Hepatic stellate cell (primary cell): ENCODE data around the gene GRIK1.

Source experiments
- DNase-seq: peaks from one replicate; pipeline ENCODE4 v3.0.0; 2011; ENCODE audit warnings: low spot score

The GRIK1 gene

DNA sequence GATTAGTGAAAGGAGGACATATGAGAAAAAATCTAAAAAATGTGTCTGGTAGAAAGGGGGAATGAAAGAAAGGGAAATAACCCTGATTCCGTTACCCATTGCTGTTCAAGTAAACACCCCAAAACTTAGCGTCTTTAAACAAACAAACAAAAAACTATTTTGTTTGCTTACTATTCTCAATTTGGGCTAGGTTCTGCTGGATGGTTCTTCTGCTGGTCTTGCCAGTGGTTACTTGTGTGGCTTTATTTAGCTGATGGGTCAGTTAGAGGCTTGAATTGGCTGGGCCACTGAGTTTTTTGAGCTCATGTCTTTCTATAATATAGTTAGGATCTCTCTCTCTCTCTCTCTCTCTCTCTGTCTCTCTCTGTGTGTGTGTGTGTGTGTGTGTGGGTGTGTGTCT is 112.1 kb downstream of the GRIK1 start:
- DNase-seq = no peak

DNA sequence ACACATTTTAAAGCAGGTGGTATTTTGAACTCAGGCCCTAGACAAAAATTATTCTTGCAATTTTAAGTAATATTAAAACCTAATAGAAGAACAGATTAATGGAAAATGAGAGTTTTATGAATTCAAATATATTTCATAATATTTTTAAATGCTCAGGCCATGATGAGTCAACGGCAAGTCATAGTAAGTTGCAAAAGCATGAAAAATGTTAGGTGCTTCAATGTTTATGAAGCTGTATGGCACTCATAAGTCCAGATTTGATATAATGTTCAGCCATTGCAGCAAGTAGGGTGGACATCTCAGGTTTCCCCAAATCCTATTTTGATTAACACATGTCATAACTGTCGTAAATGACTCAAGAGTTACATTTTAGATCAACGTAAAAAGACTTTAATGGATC is 112.6 kb downstream of the GRIK1 start:
- DNase-seq = no peak

DNA sequence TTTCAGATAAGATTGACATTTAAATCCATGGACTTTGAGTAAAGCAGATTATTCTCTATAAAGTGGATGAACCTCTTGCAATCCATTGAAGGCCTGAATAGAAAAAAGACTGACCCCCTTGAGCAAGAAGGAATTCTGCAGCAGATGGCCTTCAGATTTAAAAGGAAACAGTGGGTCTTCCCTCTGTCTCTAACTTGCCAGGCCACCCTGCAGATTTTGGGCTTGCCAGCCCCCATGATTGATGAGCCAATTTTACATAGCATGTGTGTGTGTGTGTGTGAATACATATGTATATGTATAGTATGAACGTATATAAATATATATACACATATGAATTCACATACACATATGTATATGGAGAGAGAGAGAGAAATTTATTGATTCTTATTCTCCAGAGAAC is 113.4 kb downstream of the GRIK1 start:
- no peak for DNase-seq

DNA sequence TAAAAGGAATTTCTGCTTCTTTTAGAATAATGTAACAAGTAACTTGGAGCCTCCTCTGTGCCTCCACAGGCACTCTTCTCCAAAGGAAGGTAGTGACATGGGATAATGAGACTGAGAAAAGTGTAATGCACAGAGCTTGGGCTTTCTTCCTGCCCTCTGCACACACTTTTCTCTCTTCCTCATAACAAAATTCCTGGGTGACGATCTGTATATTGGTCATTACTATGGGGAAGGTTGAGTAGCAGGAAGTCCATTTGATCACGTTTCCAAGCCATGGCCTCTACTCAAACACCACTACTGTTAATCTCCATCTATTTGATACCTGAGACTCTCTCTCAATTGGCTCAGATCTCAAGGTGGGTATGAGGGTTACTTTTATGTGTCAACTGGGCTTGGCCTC is 113.9 kb downstream of the GRIK1 start:
- no peak for DNase-seq

DNA sequence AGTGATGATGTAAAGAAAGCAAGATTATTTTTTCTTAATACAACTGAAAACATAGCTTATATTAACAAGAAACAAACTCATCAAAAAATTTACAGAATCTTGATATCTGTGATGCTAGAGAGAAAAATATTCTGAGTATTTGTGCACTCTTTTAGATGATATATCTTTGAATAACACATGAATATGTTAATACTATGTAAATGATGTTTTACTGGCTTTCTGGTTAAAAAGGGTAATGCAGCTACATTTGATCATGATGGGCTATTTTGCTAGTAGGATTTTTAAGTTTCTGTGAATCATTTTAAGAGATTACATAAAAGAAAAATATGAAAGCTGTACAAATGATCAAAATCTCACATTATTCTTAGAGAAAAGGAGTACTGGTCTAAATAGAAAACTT is 114.5 kb downstream of the GRIK1 start:
- DNase-seq = no peak

DNA sequence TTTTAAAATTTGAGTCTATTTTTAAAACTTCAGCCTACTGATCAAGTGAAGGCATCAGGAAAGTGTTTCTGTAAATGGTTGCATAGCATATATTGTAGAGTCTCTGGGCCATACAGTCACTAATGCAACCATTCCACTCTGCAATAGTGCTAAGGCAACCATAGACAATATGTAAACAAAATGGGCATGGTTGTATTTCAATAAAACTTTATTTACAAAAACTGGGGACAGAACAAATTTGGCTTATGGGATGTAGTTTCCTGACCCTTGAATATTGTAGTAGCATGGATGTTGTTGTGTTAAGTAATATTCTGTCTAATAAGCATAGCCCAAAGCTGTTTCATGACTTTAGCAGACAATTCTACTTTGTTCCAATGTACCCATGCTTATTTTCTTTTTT is 117.7 kb downstream of the GRIK1 start:
- DNase-seq = no peak

DNA sequence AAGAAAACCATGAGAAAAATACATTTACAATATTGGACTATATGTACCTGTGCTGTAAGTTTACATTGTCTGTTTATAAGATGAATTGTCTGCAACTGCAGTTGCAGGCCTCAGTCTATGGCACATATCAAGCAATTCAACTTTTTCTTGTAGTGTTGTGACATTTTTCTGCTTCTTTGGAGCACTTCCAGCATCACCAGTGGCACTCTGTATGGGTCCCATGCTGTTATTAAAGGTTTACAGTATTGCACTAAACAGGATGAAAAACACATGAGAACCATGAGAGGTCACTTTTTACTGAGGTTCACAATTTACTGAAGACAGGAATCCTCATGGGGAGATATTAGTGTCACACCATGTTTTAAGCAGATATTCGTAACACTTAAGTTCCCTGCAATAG is 118.6 kb downstream of the GRIK1 start:
- no peak for DNase-seq

DNA sequence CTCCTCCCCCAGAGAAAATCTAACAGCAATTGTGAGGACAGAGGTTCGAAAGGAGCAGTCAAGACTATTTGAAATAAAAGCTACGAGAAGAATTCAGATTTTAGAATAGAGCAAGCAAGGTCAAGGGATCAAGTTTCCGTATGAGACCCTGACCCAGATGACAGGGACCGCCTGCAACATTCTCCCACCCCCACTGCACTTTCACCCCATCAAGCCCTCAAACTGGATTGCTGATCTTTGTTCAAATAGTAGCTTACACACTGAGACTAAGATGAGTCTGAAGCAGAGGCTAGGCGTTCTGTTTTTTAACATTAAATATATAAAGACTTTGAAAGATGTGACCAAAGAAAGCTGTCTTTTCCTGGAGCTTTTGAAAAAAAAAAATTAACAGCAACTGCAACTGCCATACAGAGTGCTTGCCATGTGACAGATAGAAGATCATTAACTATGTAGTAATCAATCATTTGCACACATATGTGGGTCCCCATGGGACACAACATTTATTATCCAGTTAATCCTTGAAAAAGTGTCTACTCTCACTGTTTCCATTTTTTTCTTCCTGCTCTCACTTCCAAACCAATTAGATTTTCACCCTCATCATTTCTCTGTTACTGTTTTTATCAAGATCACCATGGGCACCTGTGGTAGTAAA is 120.0 kb downstream of the GRIK1 start:
- DNase-seq = no peak

DNA sequence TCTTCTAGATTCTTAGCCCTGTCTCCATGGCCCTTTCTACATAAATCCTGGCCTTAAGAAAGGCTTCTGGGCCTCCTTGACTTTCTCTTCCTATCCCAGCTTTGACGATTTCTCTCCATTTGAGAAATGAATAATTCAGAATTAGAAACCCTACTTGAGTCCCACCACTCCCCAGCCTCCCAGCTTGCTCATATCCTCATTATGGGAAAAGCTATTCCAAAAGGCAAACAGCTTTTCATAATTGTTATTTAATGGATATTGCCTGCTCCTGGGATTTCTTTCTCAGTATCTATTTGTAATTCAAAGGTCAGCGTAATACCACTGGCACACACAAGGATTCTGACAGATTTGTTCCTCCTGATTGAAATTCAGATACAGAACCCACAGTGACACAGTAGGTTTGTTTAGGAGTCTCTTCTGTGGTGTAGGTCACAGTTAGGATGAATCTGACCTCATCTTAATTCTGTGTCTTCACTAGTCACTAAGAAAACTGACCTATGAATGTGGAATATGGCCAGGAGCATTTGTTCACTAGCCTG is 121.3 kb downstream of the GRIK1 start:
- DNase-seq = no peak

DNA sequence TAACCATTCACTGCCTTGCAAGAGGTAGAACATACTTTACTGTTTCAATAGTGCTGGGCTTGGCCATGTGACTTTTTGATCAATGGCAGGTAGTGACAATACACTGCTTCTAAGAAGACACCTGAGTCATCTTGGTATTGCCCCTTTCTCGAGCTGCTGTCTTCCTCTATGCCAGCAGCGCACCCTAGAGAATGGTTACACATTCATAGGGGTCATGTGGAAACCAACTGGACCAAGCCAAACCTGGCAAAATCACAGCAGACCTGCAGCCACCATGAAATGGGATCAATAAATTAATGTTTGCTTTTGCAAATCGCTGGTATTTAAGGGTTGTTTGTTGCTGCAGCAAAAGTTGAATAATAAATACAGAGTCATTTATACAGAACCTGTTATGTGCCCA is 122.3 kb downstream of the GRIK1 start:
- no peak for DNase-seq

DNA sequence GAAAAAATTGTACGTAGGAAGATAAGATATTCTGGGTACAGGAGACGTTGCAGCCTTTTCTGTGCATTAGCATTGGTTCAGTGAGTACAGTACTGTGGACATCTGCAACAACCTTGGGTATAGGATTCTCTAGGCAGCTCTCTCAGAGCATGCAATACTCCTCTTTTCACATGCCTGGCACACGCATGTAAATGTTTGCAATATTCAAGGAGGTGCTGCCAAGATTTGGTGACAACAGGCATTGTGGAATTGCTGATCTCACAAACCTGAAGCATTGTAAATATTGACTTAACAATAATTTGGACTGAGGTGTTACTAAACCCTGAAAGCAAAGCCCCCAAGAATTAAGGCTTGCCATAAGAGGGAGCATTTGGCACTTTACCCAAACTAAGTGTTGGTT is 126.8 kb downstream of the GRIK1 start:
- no peak for DNase-seq

DNA sequence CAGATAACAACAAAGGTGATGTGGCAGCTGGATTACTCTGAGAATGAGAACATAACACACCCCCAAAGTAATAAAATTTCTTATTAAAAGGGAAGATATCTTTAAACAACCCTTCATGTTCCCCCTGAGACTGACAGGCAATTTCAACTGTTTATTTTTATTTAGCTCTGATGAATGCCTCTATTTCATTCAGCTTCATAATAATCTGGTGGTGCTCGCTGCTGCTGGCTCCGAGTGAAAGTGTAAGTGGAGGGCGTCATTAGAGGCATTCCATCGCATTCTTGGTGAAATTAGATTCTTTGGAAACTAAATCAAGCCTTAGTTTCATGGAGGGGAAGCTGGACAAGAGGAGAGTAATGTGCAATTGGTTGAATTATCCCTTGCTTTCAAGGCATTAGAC is 128.9 kb downstream of the GRIK1 start:
- no peak for DNase-seq

DNA sequence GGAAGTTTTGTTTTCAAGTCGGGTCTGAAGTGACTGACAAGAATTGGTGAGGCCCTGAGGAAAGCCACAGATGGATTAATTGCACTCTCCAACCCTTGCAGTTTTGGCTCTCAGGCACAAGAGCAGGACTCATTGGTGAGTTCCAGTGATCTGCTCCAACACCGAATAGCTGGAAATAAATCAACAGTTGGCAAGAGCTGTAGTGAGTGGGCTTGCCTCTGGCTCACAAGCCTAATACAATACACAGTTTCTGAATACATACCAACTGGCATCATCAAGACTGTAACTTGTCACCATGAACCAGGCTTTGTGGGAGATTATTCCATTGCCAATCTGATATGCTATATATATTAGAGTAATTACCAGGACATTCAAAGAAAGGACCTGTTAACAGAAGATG is 131.6 kb downstream of the GRIK1 start:
- no peak for DNase-seq

DNA sequence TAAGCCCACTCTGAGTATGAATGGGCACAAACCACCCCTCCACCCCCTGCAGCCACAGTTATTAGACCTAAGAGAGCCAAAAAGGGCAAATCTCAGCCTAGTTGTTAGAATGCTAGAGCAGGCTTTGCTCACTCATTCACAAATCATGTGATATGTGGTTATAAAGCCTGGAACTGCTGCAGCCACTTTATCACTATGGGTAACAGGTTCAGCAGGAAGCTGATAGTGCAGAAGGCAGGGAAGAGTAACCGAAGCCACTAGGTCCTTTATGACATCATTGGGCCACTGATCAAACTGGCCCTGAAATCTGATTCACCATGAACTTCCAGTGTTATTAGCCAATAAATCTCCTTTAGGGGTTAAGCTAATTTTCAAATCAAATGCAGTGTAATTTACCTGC is 134.7 kb downstream of the GRIK1 start:
- DNase-seq = no peak

DNA sequence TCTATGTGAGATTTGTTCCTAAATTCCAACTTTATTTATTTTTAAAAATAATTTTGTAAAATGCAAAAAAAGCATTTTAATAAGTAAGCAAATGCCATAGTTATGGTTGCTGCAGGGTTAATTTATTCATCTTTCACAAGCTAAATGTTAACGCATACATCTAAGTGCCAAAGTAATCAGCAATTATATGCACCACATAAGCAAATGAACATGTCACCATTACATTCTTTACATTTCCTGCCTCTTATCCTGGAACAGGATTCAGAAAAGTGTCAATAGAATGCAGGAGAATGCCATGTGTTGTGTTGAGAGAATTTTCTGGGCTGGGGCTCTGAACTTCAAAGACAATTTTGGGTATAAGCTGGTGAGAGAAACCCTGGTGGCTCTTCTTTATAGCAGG is 136.6 kb downstream of the GRIK1 start:
- DNase-seq = no peak

DNA sequence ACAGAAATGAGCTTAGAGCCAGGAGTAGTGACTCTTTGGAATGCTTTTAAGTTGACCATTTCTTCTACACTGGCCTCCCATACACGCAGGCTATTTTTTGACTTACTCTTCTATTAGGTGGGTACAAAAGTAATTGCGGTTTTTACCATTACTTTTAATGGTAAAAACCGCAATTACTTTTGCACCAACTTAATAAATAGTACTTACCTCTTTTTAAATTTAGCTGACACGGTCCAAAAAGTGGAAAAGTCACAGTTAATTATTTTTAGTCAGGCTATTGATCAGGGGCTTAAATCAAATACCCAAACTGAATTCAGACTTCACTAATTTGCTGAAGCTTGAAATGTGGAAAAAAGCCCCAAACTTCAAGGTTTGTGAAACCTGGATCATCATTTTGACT is 138.7 kb downstream of the GRIK1 start:
- DNase-seq = no peak

DNA sequence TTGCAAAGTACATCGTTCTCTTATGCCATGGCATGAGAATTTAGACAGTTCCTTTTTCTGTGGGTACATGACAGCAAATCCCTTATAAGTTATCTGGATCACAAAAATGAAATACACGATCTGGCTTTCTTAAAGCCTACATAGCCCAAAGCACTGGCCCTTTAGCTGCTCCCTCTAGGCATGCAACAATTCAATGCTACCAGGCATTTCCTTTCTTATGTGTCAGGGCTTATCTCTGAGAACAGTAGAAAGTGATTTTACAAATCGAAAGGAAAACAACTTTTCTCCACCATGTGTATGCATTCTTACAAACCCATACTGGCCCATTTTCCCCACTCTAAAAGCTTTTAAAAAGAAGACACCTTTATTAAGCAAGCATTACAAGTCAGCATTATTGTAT is 139.7 kb downstream of the GRIK1 start:
- DNase-seq = no peak

DNA sequence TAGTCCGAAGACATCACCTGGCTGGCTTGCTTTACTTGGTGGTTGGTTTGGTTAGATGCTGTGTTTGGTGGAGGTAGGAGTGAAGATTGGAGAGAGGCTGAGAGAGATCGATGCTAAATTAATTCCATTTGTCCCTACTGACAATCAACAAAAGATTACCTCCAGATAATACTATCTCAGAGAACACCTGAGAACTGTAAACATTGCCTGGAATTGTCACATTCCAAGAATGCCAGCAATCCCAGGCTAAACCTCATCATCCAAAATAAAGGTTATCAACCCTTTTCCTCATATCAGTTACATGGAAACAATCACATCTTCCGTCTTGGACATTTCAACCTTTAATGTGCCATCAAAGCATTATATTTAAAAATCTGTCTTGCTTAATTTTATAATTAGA is 141.0 kb downstream of the GRIK1 start:
- DNase-seq = no peak

DNA sequence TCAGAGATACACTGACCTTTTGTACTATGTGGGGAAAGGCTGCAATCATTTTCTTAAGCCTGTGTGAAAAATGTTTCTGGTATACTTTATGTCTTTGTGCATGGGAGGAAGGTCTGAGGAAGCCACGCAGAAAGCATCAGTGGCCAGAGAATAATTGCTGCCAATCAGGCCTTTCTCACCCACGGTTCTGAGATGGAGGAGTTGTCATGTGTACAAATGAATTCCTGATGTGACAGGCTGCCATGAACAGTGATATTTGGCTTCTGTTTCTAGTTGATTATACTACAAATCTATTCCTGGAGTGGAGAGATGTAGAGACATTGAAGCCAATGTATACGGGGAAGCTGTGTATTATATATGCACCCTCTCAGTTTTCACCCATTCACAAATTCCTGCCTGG is 142.6 kb downstream of the GRIK1 start:
- no peak for DNase-seq

DNA sequence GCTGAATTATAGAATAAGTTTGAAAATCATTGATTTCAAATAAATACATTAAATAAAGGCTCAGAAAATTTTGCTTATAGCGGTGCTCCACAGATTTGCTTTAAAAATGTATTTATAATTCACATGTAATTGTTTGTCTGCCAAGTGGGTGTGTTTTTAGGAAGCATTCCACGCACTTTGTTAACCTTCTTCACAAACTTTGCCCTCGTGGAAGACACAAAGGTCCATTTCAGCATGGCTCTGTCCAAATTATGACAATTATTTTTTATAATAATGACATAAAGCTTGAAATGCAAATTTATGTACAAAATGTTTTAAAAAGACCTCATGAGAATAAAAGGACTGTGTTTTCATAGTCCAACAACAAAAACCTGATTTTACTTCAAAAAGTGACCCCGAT is 146.1 kb downstream of the GRIK1 start:
- no peak for DNase-seq

DNA sequence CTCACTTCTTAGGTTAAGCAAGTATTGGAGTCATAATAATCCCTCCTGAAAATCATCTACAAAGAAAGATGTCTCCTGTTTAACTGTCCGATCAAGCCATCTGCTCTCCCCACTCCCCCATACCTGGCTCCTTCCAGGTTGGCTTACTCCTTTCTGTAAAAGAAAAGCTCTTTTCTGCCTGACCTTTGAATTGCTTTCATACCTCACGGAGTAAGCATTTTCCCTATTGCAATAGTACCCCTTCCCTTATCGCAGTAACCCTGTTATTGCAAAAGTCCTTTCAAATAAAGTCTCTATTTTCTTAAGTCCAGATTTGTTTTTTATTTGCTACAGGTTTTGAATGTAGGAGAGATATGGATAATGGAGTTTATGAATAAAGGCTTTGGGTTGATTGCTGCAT is 150.4 kb downstream of the GRIK1 start:
- no peak for DNase-seq

DNA sequence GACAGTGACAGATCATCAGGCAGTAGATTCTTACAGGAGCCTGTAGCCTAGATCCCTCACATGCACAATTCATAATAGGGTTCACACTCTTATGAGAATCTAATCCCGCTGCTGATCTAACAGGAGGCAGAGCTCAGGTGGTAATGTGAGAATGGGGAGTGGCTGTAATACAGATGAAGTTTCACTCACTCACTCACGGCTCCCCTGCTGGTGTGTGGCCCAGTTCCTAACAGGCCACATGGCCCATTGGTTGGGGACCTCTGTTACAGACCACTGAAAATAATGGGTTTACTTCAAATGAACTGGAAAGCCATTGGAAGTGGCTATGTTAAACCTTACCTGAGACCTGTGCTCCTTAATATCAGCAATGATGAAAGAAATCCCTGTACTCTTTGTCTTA is 151.0 kb downstream of the GRIK1 start:
- no peak for DNase-seq

DNA sequence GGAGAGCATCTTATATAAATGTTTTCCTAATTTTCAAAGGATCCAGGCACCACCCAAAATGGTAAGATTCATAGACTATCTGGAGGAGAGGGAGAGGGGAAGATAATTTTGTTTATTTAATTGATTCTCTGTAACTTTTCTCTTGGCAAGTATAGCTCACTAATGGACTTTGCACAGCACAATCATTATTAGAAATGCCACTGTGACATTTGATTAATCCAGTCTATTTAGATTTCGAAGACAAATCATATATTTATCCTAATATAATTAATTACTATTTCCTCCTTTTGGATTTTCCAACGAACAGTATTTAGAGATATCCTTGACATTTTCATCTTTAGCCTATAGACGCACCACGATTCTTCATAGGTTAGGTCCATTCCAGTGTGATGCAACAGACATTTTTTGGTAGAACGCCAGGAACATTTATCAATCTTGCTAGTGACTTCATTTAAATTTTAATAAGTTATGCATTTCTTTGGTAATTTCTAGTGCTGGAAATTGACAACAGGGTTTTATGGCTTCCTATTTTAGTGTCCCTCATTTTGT is 152.4 kb downstream of the GRIK1 start:
- DNase-seq = no peak
